ENCODE results near the gene ZNF598.

ZNF598 gene

GRCh38 chr16:2045965-2046892, 36.6 kb upstream of the ZNF598 start:
- no peak for DNase-seq (ENCODE audit: low spot score)
- H3K4me3 ChIP-seq = peak overlapping the region; percentile 92
- peak overlapping the region in 1 of 2 donors; percentile 86 for H3K27ac ChIP-seq
- TF ChIP-seq, protein P1, sequence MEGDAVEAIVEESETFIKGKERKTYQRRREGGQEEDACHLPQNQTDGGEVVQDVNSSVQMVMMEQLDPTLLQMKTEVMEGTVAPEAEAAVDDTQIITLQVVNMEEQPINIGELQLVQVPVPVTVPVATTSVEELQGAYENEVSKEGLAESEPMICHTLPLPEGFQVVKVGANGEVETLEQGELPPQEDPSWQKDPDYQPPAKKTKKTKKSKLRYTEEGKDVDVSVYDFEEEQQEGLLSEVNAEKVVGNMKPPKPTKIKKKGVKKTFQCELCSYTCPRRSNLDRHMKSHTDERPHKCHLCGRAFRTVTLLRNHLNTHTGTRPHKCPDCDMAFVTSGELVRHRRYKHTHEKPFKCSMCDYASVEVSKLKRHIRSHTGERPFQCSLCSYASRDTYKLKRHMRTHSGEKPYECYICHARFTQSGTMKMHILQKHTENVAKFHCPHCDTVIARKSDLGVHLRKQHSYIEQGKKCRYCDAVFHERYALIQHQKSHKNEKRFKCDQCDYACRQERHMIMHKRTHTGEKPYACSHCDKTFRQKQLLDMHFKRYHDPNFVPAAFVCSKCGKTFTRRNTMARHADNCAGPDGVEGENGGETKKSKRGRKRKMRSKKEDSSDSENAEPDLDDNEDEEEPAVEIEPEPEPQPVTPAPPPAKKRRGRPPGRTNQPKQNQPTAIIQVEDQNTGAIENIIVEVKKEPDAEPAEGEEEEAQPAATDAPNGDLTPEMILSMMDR (IDR thresholded peaks at IDR 0.05) = no peak

- peak overlapping the region in 1 of 2 donors; percentile 7 for H3K27ac ChIP-seq
- peak overlapping the region; percentile 5 for H3K4me3 ChIP-seq
- DNase-seq (ENCODE audit: low spot score) = no peak
- TF ChIP-seq, protein P1 (IDR thresholded peaks at IDR 0.05) = no peak
These were observed 34.9 kb upstream of the ZNF598 start for GRCh38 chr16:2044541-2044940.

- DNase-seq (ENCODE audit: low spot score) = no peak
- Histone ChIP-seq H3K27ac (peak overlapping the region in 1 of 2 donors; percentile 7), H3K4me3 (peak overlapping the region; percentile 5)
- TF ChIP-seq, protein P1 (IDR thresholded peaks at IDR 0.05) = no peak
These were observed 34.2 kb upstream of the ZNF598 start for GRCh38 chr16:2043667-2044451.

DNA sequence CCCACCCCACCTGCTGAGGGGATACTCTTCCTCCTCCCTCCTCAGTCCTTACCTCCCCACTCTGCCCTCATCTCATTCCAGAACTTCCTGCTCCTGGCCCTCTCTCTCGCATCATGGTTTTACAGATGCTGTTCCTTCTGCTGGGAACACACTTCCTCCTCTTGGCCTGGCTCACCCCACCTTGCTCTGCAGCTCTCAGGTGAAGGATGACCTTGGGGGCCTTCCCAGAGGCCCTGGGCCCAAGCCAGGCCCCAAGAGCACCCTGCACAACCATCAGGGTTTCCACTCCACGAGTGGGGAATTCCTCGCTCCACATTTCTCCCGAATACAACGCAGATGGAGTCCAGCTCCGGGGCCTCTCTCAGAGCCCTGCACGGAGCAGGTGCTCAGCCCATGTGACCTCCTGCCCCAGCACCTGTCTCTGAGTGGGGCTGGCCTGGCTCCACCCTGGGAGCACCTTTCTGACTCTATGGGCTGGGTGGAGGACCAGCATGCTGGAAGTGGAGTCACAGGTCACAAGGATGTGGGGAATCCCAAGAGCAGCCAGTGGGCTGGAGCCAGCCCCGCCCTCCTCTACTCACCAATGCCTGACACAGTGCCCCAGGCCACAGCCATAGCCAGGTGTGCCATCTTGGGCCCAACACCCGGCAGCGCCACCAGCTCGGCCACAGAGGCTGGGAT, 33.5 kb upstream of the ZNF598 start:
- TF ChIP-seq, protein P1 (IDR thresholded peaks at IDR 0.05) = no peak
- DNase-seq (ENCODE audit: low spot score) = no peak
- Histone ChIP-seq H3K4me3 (no peak overlapping the region), H3K27ac (peak overlapping the region in 1 of 2 donors; percentile 7)

DNA sequence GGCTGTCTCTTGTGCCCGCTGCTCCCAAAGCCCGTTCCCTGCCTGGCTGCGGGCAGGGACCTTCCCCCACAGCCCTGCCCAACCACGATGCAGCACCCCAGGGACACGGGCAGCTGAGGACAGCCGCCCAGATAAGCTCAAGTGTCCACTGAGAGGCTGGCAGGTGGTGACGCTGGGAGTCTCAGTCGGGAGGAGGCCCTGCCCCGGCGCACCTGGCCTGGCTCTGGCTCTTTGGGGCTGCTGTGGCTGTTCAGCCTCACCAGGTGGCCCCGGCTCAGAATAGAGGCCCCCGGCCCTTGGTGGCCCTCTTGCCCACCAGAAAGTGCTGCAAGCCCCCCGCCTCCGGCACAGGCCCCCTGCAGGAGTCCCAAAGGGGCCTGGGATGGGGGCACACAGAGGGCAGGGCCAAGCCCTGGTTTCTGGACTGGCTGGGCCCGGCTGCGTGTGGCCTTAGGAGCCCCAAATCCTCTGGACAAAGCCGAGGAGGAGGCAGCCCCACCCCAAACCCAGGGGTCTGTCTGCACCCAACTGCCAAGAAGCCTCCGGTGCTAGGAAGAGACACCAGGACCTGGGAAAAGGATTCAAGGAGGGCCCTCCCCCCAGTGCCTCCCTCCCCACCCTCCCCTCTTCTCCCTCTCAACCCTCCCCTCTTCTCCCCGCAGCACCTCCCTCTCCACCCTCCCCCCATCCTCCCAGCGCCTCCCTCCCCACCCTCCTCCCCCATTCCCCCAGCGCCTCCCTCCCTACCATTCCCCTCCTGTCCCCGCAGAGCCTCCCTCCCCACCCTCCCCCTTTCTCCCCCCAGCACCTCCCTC, 32.8 kb upstream of the ZNF598 start:
- peak overlapping the region in 1 of 2 donors; percentile 28 for H3K27ac ChIP-seq
- H3K4me3 ChIP-seq = no peak overlapping the region
- no peak for DNase-seq (ENCODE audit: low spot score)
- TF ChIP-seq, protein P1 (IDR thresholded peaks at IDR 0.05) = no peak
